ENCODE measurements around the gene ARVCF.

GRCh38 chr22:20044495-20045151 lies 28.0 kb upstream of the ARVCF start:
- TF ChIP-seq REST (IDR thresholded peaks at IDR 0.05; ENCODE audit: borderline replicate concordance) (no peak), REST (CRISPR knock-in tag; IDR thresholded peaks at IDR 0.05; ENCODE audit: low read depth) (no peak), EP300 (IDR thresholded peaks at IDR 0.05; ENCODE audit: low read length) (no peak), ZNF175 (CRISPR knock-in tag; IDR thresholded peaks at IDR 0.05; ENCODE audit: low read depth) (no peak), NFRKB (IDR thresholded peaks at IDR 0.05; ENCODE audit: low read depth) (no peak), TAF1 (IDR thresholded peaks at IDR 0.05; ENCODE audit: control insufficient read depth, extremely low read depth, insufficient read depth, low read length, severe bottlenecking) (no peak), ZBTB33 (CRISPR knock-in tag; IDR thresholded peaks at IDR 0.05) (no peak)

Data from K562 (cell line).